Central memory CD8-positive, alpha-beta T cell (primary cell): ENCODE results near the gene SART1.
A peak's percentile ranks its signal among the peaks of the same experiment; 100 is the strongest.

Source experiments
- ATAC-seq: fragments of 150-1000 bp; cut with Tn5 transposase; replicated peaks from 2 replicates; pipeline ENCODE4 v1.10.0; 2022; ENCODE audit warnings: mild to moderate bottlenecking, moderate FRiP score, moderate number of reproducible peaks; ENCODE audit not compliant: poor library complexity, severe bottlenecking; ENCODE audit errors: extremely low read depth
- DNase-seq, 2 donors: peaks; one replicate each; pipeline ENCODE4 v3.0.0; 2021; ENCODE audit warnings: low spot score in 2 of 2
- H3K27ac Mint-ChIP-seq: one replicate; pipeline ENCODE4 v1.8.0; 2022; ENCODE audit warnings: low read depth, mild to moderate bottlenecking, moderate library complexity, mixed read lengths
- H3K27me3 Mint-ChIP-seq: one replicate; pipeline ENCODE4 v1.8.0; 2022; ENCODE audit warnings: mixed read lengths
- H3K36me3 Mint-ChIP-seq: one replicate; pipeline ENCODE4 v1.8.0; 2022; ENCODE audit warnings: mild to moderate bottlenecking, moderate library complexity, mixed read lengths; ENCODE audit not compliant: insufficient read depth
- H3K4me1 Mint-ChIP-seq: one replicate; pipeline ENCODE4 v1.8.0; 2022; ENCODE audit warnings: mixed read lengths
- H3K4me3 Mint-ChIP-seq: one replicate; pipeline ENCODE4 v1.8.0; 2022; ENCODE audit warnings: mild to moderate bottlenecking, moderate library complexity, mixed read lengths
- H3K9me3 Mint-ChIP-seq: one replicate; pipeline ENCODE4 v1.8.0; 2022; ENCODE audit warnings: mixed read lengths

Gene SART1

DNA sequence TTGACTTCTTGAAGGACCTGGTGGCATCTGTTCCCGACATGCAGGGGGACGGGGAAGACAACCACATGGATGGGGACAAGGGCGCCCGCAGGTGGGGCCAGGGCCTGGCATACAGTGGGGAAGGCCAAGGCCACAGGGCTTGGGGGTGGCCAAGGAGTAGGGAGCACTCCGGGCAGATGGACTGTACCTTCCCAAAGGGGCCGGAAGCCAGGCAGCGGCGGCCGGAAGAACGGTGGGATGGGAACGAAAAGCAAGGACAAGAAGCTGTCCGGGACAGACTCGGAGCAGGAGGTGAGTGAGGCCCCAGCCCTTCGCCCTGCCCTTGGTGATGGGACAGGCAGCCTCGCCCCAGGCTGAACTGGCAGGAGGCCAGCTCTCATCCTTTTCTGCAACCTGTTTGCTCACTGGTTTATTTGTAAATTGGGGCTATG is 41.1 kb upstream of the SART1 start:
- H3K4me3 Mint-ChIP-seq: peak overlapping the region; percentile 91
- no peaks in the 10 kb centered on the region for H3K9me3 Mint-ChIP-seq
- peaks cover 21% of the 10 kb centered on the region for H3K4me1 Mint-ChIP-seq
- H3K36me3 Mint-ChIP-seq: peaks cover 17% of the 10 kb centered on the region
- DNase-seq: no peak
- no peaks in the 10 kb centered on the region for H3K27me3 Mint-ChIP-seq
- H3K27ac Mint-ChIP-seq: peak overlapping the region; percentile 80
- no peak for ATAC-seq

- DNase-seq (no peak), ATAC-seq (no peak)
- no peaks in the 10 kb centered on the region for H3K9me3 Mint-ChIP-seq
- H3K27ac Mint-ChIP-seq: no peak overlapping the region
- H3K4me3 Mint-ChIP-seq: peak overlapping the region; percentile 91
- H3K27me3 Mint-ChIP-seq: no peaks in the 10 kb centered on the region
- peaks cover 17% of the 10 kb centered on the region for H3K36me3 Mint-ChIP-seq
- H3K4me1 Mint-ChIP-seq: peaks cover 20% of the 10 kb centered on the region
Measured at GRCh38 chr11:65921033-65921555, 40.4 kb upstream of the SART1 start.

DNA sequence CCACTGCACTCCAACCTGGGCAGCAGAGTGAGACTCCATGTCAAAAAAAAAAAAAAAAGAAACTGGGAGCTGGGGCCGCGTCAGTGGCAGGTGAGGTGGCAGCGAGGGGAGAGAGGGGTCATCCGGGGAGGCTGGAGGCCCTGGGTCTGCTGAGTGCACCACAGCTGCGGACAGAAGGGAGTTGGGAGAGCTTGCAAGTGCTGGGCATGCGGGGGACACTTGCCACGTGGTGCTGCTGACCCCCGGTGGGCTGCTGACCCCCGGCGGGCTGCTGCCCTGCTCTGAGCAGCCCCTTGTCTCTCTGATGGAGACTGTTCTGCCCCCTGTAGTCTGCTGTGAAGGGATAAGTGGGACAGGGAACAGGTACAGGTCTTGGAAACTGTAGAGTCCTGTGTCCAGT is 39.7 kb upstream of the SART1 start:
- Mint-ChIP-seq H3K27ac (no peak overlapping the region), H3K36me3 (peaks cover 14% of the 10 kb centered on the region), H3K4me3 (no peak overlapping the region), H3K4me1 (peaks cover 13% of the 10 kb centered on the region), H3K27me3 (no peaks in the 10 kb centered on the region), H3K9me3 (no peaks in the 10 kb centered on the region)
- DNase-seq (no peak), ATAC-seq (no peak)

GRCh38 chr11:65922565-65922964 is 39.0 kb upstream of the SART1 start:
- Mint-ChIP-seq H3K27ac (no peak overlapping the region), H3K27me3 (no peaks in the 10 kb centered on the region), H3K36me3 (peaks cover 14% of the 10 kb centered on the region), H3K9me3 (no peaks in the 10 kb centered on the region), H3K4me3 (no peak overlapping the region), H3K4me1 (peaks cover 15% of the 10 kb centered on the region)
- ATAC-seq (no peak), DNase-seq (no peak)

DNA sequence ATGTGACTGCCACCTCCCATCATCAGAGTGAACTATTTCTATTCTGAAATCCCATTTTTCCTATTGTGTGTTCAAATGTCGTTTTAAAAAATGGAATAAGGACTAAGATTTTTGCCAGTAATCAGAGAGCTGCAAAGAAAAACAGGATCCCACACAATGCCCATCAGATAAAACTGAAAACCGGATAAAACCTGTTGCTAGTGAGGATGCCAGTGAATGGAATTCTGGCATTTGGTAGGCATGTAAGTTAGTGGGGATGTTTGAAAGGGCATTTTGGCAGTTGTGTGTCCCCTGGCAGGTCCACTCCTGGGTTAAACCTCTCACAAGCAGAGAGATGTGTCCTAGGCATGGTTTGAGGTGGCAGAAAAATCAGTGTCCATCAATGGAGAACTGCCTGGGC is 36.1 kb upstream of the SART1 start:
- H3K9me3 Mint-ChIP-seq: no peaks in the 10 kb centered on the region
- H3K27me3 Mint-ChIP-seq: no peaks in the 10 kb centered on the region
- no peak for ATAC-seq
- peaks cover 7% of the 10 kb centered on the region for H3K36me3 Mint-ChIP-seq
- peaks cover 26% of the 10 kb centered on the region for H3K4me1 Mint-ChIP-seq
- H3K27ac Mint-ChIP-seq: no peak overlapping the region
- DNase-seq: no peak
- H3K4me3 Mint-ChIP-seq: no peak overlapping the region

DNA sequence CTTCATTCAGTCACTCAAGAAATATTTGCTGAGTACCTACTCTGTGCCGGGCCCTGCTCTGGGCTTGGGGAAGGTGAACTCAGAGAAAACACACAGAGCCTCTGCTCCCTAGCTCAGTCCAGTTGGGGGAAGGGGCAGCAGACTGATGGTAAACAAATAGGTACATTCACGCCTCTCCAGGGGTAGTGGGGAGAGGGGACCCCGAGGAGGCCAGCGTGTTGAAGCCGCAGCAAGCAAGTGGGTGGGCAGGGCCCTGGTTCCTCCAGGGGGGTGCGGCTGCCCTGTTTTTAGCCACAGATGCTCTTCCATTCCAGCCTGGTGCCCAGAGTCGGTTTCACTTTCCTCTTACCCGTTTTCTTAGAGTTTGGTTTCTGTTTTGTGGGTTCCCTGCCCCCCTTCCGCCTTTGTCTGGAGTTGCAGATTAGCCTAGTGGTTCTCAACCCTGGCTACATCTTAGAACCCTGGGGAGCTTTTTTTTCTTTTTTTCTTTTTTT is 33.6 kb upstream of the SART1 start:
- H3K4me1 Mint-ChIP-seq: peaks cover 26% of the 10 kb centered on the region
- H3K36me3 Mint-ChIP-seq: peaks cover 5% of the 10 kb centered on the region
- H3K27me3 Mint-ChIP-seq: no peaks in the 10 kb centered on the region
- DNase-seq (peak; percentile 37 to 68), ATAC-seq (peak; percentile 99)
- no peaks in the 10 kb centered on the region for H3K9me3 Mint-ChIP-seq
- H3K4me3 Mint-ChIP-seq: peak overlapping the region; percentile 74
- H3K27ac Mint-ChIP-seq: peak overlapping the region; percentile 92

- H3K4me1 Mint-ChIP-seq: peaks cover 26% of the 10 kb centered on the region
- H3K27me3 Mint-ChIP-seq: no peaks in the 10 kb centered on the region
- no peaks in the 10 kb centered on the region for H3K9me3 Mint-ChIP-seq
- no peak for DNase-seq
- peaks cover 5% of the 10 kb centered on the region for H3K36me3 Mint-ChIP-seq
- H3K4me3 Mint-ChIP-seq: peak overlapping the region; percentile 74
- peak overlapping the region; percentile 92 for H3K27ac Mint-ChIP-seq
- no peak for ATAC-seq
Measured at GRCh38 chr11:65928667-65929066, 32.9 kb upstream of the SART1 start.

DNA sequence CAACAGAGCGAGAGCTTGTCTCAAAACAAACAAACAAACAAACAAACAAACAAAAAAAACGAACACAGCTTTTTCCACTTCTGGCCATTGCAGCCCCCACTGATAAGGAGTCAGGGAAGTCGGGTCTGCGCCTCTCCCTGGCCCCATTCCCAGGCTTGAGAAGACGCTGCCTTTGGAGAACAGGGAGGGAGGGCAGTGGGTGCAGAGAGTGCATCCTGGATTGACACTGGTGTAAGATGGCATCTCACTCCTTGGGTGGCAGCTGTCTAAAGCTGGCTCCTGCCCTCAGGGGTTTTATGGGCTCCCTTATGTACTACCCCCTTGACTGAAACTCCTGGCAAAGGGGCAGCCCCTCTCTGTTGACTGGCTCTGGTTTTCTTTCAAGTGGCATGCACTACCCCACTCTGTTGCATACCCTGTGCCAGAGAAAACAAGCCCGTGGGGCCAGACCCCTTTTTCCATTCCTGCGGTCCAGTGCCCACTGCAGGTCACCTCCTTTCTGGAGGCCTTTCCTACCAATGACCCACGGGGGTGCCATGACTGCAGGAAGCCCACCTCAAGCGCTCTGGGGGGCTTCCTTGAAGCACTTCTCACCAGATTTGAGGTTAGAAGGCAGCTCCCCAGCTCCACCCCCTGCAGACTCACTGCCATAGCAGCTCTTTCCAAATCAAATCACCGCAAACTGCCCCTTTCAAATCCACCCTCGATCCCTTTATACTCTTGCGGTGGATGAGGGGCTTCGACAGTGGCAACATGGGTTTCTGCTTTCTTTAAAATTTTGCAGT is 29.6 kb upstream of the SART1 start:
- peaks cover 24% of the 10 kb centered on the region for H3K4me1 Mint-ChIP-seq
- H3K36me3 Mint-ChIP-seq: peaks cover 5% of the 10 kb centered on the region
- no peak overlapping the region for H3K4me3 Mint-ChIP-seq
- no peak for DNase-seq
- peak overlapping the region; percentile 16 for H3K27ac Mint-ChIP-seq
- H3K27me3 Mint-ChIP-seq: peaks cover 2% of the 10 kb centered on the region
- ATAC-seq: no peak
- H3K9me3 Mint-ChIP-seq: no peaks in the 10 kb centered on the region

GRCh38 chr11:65932558-65932919 is 29.0 kb upstream of the SART1 start:
- ATAC-seq: no peak
- no peak overlapping the region for H3K4me3 Mint-ChIP-seq
- H3K36me3 Mint-ChIP-seq: peaks cover 5% of the 10 kb centered on the region
- DNase-seq: no peak
- H3K9me3 Mint-ChIP-seq: no peaks in the 10 kb centered on the region
- peaks cover 18% of the 10 kb centered on the region for H3K4me1 Mint-ChIP-seq
- peaks cover 8% of the 10 kb centered on the region for H3K27me3 Mint-ChIP-seq
- no peak overlapping the region for H3K27ac Mint-ChIP-seq

- peaks cover 4% of the 10 kb centered on the region for H3K4me1 Mint-ChIP-seq
- DNase-seq (no peak), ATAC-seq (no peak)
- H3K4me3 Mint-ChIP-seq: no peak overlapping the region
- H3K9me3 Mint-ChIP-seq: no peaks in the 10 kb centered on the region
- H3K27ac Mint-ChIP-seq: no peak overlapping the region
- peaks cover 3% of the 10 kb centered on the region for H3K36me3 Mint-ChIP-seq
- H3K27me3 Mint-ChIP-seq: peaks cover 14% of the 10 kb centered on the region
Measured at GRCh38 chr11:65934014-65934413, 27.5 kb upstream of the SART1 start.

- Mint-ChIP-seq H3K36me3 (no peaks in the 10 kb centered on the region), H3K27me3 (peaks cover 22% of the 10 kb centered on the region), H3K9me3 (no peaks in the 10 kb centered on the region), H3K27ac (no peak overlapping the region), H3K4me3 (no peak overlapping the region), H3K4me1 (no peaks in the 10 kb centered on the region)
- DNase-seq: no peak
- ATAC-seq: no peak
Measured at GRCh38 chr11:65937766-65938165, 23.8 kb upstream of the SART1 start.

GRCh38 chr11:65941720-65942310 is 19.7 kb upstream of the SART1 start:
- H3K4me1 Mint-ChIP-seq: no peaks in the 10 kb centered on the region
- H3K4me3 Mint-ChIP-seq: no peak overlapping the region

GRCh38 chr11:65942531-65942930 is 19.0 kb upstream of the SART1 start:
- H3K36me3 Mint-ChIP-seq: no peaks in the 10 kb centered on the region
- ATAC-seq (no peak), DNase-seq (no peak)
- no peaks in the 10 kb centered on the region for H3K4me1 Mint-ChIP-seq
- H3K27me3 Mint-ChIP-seq: peaks cover 14% of the 10 kb centered on the region
- no peaks in the 10 kb centered on the region for H3K9me3 Mint-ChIP-seq
- H3K27ac Mint-ChIP-seq: no peak overlapping the region
- no peak overlapping the region for H3K4me3 Mint-ChIP-seq

More at GRCh38 chr11:65941720-65942310, 19.7 kb upstream of the SART1 start:
- no peaks in the 10 kb centered on the region for H3K36me3 Mint-ChIP-seq
- H3K27ac Mint-ChIP-seq: no peak overlapping the region
- DNase-seq: no peak
- H3K9me3 Mint-ChIP-seq: no peaks in the 10 kb centered on the region
- no peak for ATAC-seq
- H3K27me3 Mint-ChIP-seq: peaks cover 22% of the 10 kb centered on the region
